ENCODE measurements around the gene CKM. TPM values are rescaled to one million over a fixed set of nuclear protein-coding genes. Genes with fewer than 3 reads are reported as not detected.
A peak's percentile ranks its signal among the peaks of the same experiment; 100 is the strongest.

CKM gene
- total RNA-seq, result not detected

GRCh38 chr19:45322744-45323281 is at the start of gene CKM:
CKM (minus strand) TSS chr19:45322875; CDS start chr19:45319713, 3,162 bp downstream.
- no peak within 1 kb of the TSS for H3K27ac ChIP-seq
- TF ChIP-seq POLR2AphosphoS5 (IDR thresholded peaks at IDR 0.05) (no peak), CTCF (IDR thresholded peaks at IDR 0.05) (no peak), POLR2A (IDR thresholded peaks at IDR 0.05) (no peak)
- H3K4me3 ChIP-seq, result peak within 1 kb of the TSS in 2 of 3 donors; percentile 17 to 44
- H3K36me3 ChIP-seq, result no peaks in the 10 kb centered on the region
- DNase-seq (ENCODE audit: low spot score in 2 of 2), result no peak
- H3K4me1 ChIP-seq, result no peaks in the 10 kb centered on the region
- H3K9me3 ChIP-seq, result no peaks in the 10 kb centered on the region
- intact Hi-C loops (cut with DNase I; ENCODE audit: low total_unique reads), result no loop called here
- peaks cover 0 to 24% of the 10 kb centered on the region in 2 donors for H3K27me3 ChIP-seq

GRCh38 chr19:45370410-45371204 is 47.9 kb upstream of the CKM start, which contains the start of gene ERCC2:
ERCC2 (minus strand) TSS chr19:45370573; CDS start chr19:45370540, 33 bp downstream.
- intact Hi-C loops (cut with DNase I; ENCODE audit: low total_unique reads), result no loop called here
- H3K27ac ChIP-seq, result peak within 1 kb of the TSS in 1 of 2 donors; percentile 64
- no peaks in the 10 kb centered on the region for H3K36me3 ChIP-seq
- H3K9me3 ChIP-seq, result no peaks in the 10 kb centered on the region
- no peaks in the 10 kb centered on the region for H3K27me3 ChIP-seq
- peak within 1 kb of the TSS; percentile 78 to 87 (median 84) for H3K4me3 ChIP-seq
- DNase-seq (ENCODE audit: low spot score in 2 of 2), result peak; percentile 99 to 100
- TF ChIP-seq POLR2A (IDR thresholded peaks at IDR 0.05), result no peak
- TF ChIP-seq CTCF (IDR thresholded peaks at IDR 0.05), result no peak
- peak in 2 of 3 donors; percentile 43 to 66 for TF ChIP-seq POLR2AphosphoS5 (IDR thresholded peaks at IDR 0.05)
- H3K4me1 ChIP-seq, result no peaks in the 10 kb centered on the region

GRCh38 chr19:45368737-45369340 is 46.2 kb upstream of the CKM start:
- TF ChIP-seq CTCF (IDR thresholded peaks at IDR 0.05) (no peak), POLR2A (IDR thresholded peaks at IDR 0.05) (no peak), POLR2AphosphoS5 (IDR thresholded peaks at IDR 0.05) (no peak)
- no peak for DNase-seq (ENCODE audit: low spot score in 2 of 2)

GRCh38 chr19:45368127-45368526 is 45.5 kb upstream of the CKM start:
- no peak overlapping the region for H3K4me3 ChIP-seq
- no peaks in the 10 kb centered on the region for H3K9me3 ChIP-seq
- H3K4me1 ChIP-seq, result no peaks in the 10 kb centered on the region
- TF ChIP-seq POLR2A (IDR thresholded peaks at IDR 0.05) (no peak), CTCF (IDR thresholded peaks at IDR 0.05) (no peak)
- no peak overlapping the region for H3K27ac ChIP-seq
- H3K27me3 ChIP-seq, result no peaks in the 10 kb centered on the region
- no peaks in the 10 kb centered on the region for H3K36me3 ChIP-seq
- DNase-seq (ENCODE audit: low spot score in 2 of 2), result no peak
- intact Hi-C loops (cut with DNase I; ENCODE audit: low total_unique reads), result loop anchor here (2.0 kb wide), 1 partner anchor 57 kb away; no protein-coding TSS in a partner anchor

More at GRCh38 chr19:45368737-45369340, 46.2 kb upstream of the CKM start:
- intact Hi-C loops (cut with DNase I; ENCODE audit: low total_unique reads), result loop anchor here (2.0 kb wide), 1 partner anchor 58 kb away; no protein-coding TSS in a partner anchor
- Histone ChIP-seq H3K4me1 (no peaks in the 10 kb centered on the region), H3K27me3 (no peaks in the 10 kb centered on the region), H3K4me3 (no peak overlapping the region), H3K27ac (no peak overlapping the region), H3K36me3 (no peaks in the 10 kb centered on the region), H3K9me3 (no peaks in the 10 kb centered on the region)

- TF ChIP-seq POLR2AphosphoS5 (IDR thresholded peaks at IDR 0.05), result no peak
- TF ChIP-seq POLR2A (IDR thresholded peaks at IDR 0.05), result no peak
- TF ChIP-seq CTCF (IDR thresholded peaks at IDR 0.05), result no peak
- H3K9me3 ChIP-seq, result no peaks in the 10 kb centered on the region
- no peak overlapping the region for H3K27ac ChIP-seq
- no peaks in the 10 kb centered on the region for H3K27me3 ChIP-seq
- intact Hi-C loops (cut with DNase I; ENCODE audit: low total_unique reads), result no loop called here
- H3K36me3 ChIP-seq, result no peaks in the 10 kb centered on the region
- no peaks in the 10 kb centered on the region for H3K4me1 ChIP-seq
- no peak for DNase-seq (ENCODE audit: low spot score in 2 of 2)
- H3K4me3 ChIP-seq, result no peak overlapping the region
Observed at GRCh38 chr19:45364696-45365095, 42.0 kb upstream of the CKM start.
